ENCODE results near the gene DGKQ. TPM values are rescaled to one million over a fixed set of nuclear protein-coding genes. Genes with fewer than 3 reads are reported as not detected.
"Not testable (repeated sequence)": the region's sequence is repeated elsewhere in the genome, so short reads cannot be mapped to it uniquely, and the experiment has no call there.

The DGKQ gene
- total RNA-seq, 1 experiment from 2014 or later: 12.4 TPM

GRCh38 chr4:999882-1000425 lies 26.6 kb upstream of the DGKQ start:
- no peak overlapping the region for H3K27ac ChIP-seq (ENCODE audit: insufficient read length, low read depth, low read length)
- no peaks in the 10 kb centered on the region for H3K36me3 Mint-ChIP-seq (ENCODE audit: insufficient read depth in 1 of 3, low read depth in 3 of 3)
- no peak overlapping the region for H2BK15ac ChIP-seq (ENCODE audit: low read depth, low read length)
- H2AFZ ChIP-seq (ENCODE audit: low read length): no peak overlapping the region
- WGBS (ENCODE audit: extremely low coverage, insufficient read length, low lambda C conversion rate): no CpG with 5 or more reads among the region's 18 CpGs
- H3K27me3 Mint-ChIP-seq (ENCODE audit: low read depth): peaks cover 85% of the 10 kb centered on the region
- peaks cover 0 to 2% of the 10 kb centered on the region in 2 experiments; a peak in 1 of 5 replicates for H3K9me3 Mint-ChIP-seq
- no peaks in the 10 kb centered on the region for H4K20me1 ChIP-seq (ENCODE audit: control insufficient read depth, insufficient read depth, insufficient read length)
- no peak overlapping the region for H4K91ac ChIP-seq (ENCODE audit: insufficient read length, low read depth, low read length)
- no peaks in the 10 kb centered on the region for H3K79me1 ChIP-seq (ENCODE audit: insufficient read depth, low read depth, low read length, poor library complexity, severe bottlenecking)
- no peak overlapping the region for H4K8ac ChIP-seq (replicated peaks; ENCODE audit: insufficient read length, low read depth, low read length)
- no peak overlapping the region for H2BK12ac ChIP-seq (ENCODE audit: insufficient read length, low read depth, low read length)
- peaks cover 41% of the 10 kb centered on the region; the same call in 1 of the 2 replicates for H3K27me3 ChIP-seq (ENCODE audit: insufficient read depth, low read length)
- no peak overlapping the region for H3T11ph ChIP-seq (ENCODE audit: low read length)
- no peak overlapping the region for H3K56ac ChIP-seq (ENCODE audit: insufficient read length, low read depth, low read length)
- H3K23me2 ChIP-seq (ENCODE audit: insufficient read length, low read depth, low read length, poor library complexity, severe bottlenecking): peaks cover 11% of the 10 kb centered on the region
- H2AK5ac ChIP-seq (ENCODE audit: insufficient read length, low read length): no peak overlapping the region
- no peak overlapping the region for H2BK120ac ChIP-seq (ENCODE audit: low read depth, low read length, poor library complexity, severe bottlenecking)
- H2BK5ac ChIP-seq (ENCODE audit: insufficient read length, low read length): no peak overlapping the region
- no peak overlapping the region for H3K4ac ChIP-seq (ENCODE audit: low read depth, low read length)
- no peak overlapping the region for H3K4me2 ChIP-seq (ENCODE audit: insufficient read depth, insufficient read length, low read length)
- H3K9ac ChIP-seq (ENCODE audit: extremely low read depth, insufficient read length, low read length): no peak overlapping the region
- H3K14ac ChIP-seq (ENCODE audit: insufficient read depth, low read length): no peak overlapping the region
- TF ChIP-seq CTCF (conservative IDR thresholded peaks at IDR 0.05): no peak
- no peak overlapping the region for H3K23ac ChIP-seq (ENCODE audit: insufficient read length, low read depth, low read length)
- H3K4me1 ChIP-seq (ENCODE audit: insufficient read depth, low read length): no peaks in the 10 kb centered on the region
- no peak overlapping the region for H2BK20ac ChIP-seq (ENCODE audit: low read depth, low read length, poor library complexity, severe bottlenecking)
- no peak overlapping the region for H3K18ac ChIP-seq (ENCODE audit: insufficient read length, low read depth, low read length)
- H4K5ac ChIP-seq (ENCODE audit: insufficient read length, low read depth, low read length): no peak overlapping the region
- no peak for DNase-seq
- no peak overlapping the region for H3K4me3 Mint-ChIP-seq
- H3K79me2 ChIP-seq (ENCODE audit: insufficient read depth, low read length): no peaks in the 10 kb centered on the region
- H3K4me1 Mint-ChIP-seq: peaks cover 2 to 4% of the 10 kb centered on the region in 2 experiments; a peak in 2 of 4 replicates
- H3K27ac Mint-ChIP-seq: no peak overlapping the region
- no peaks in the 10 kb centered on the region for H3K9me3 ChIP-seq (ENCODE audit: control insufficient read depth, low read depth, low read length)

- H3K9ac ChIP-seq (ENCODE audit: extremely low read depth, insufficient read length, low read length); H3K4me1 ChIP-seq (ENCODE audit: insufficient read depth, low read length); H3K9me3 ChIP-seq (ENCODE audit: control insufficient read depth, low read depth, low read length); H3T11ph ChIP-seq (ENCODE audit: low read length); H3K56ac ChIP-seq (ENCODE audit: insufficient read length, low read depth, low read length); H3K79me2 ChIP-seq (ENCODE audit: insufficient read depth, low read length); H3K4me2 ChIP-seq (ENCODE audit: insufficient read depth, insufficient read length, low read length); H2BK15ac ChIP-seq (ENCODE audit: low read depth, low read length); H3K27ac Mint-ChIP-seq; H2BK5ac ChIP-seq (ENCODE audit: insufficient read length, low read length); H2BK20ac ChIP-seq (ENCODE audit: low read depth, low read length, poor library complexity, severe bottlenecking); H3K18ac ChIP-seq (ENCODE audit: insufficient read length, low read depth, low read length); H3K14ac ChIP-seq (ENCODE audit: insufficient read depth, low read length); H3K36me3 Mint-ChIP-seq (ENCODE audit: insufficient read depth in 1 of 3, low read depth in 3 of 3); H2AFZ ChIP-seq (ENCODE audit: low read length); H2BK12ac ChIP-seq (ENCODE audit: insufficient read length, low read depth, low read length); H3K4me1 Mint-ChIP-seq; H3K27ac ChIP-seq (ENCODE audit: insufficient read length, low read depth, low read length); H4K20me1 ChIP-seq (ENCODE audit: control insufficient read depth, insufficient read depth, insufficient read length); DNase-seq; H3K23ac ChIP-seq (ENCODE audit: insufficient read length, low read depth, low read length); H3K9me3 Mint-ChIP-seq; H4K91ac ChIP-seq (ENCODE audit: insufficient read length, low read depth, low read length); H3K4ac ChIP-seq (ENCODE audit: low read depth, low read length); H2BK120ac ChIP-seq (ENCODE audit: low read depth, low read length, poor library complexity, severe bottlenecking); H4K5ac ChIP-seq (ENCODE audit: insufficient read length, low read depth, low read length); H4K8ac ChIP-seq (replicated peaks; ENCODE audit: insufficient read length, low read depth, low read length); H3K79me1 ChIP-seq (ENCODE audit: insufficient read depth, low read depth, low read length, poor library complexity, severe bottlenecking); H2AK5ac ChIP-seq (ENCODE audit: insufficient read length, low read length): not testable (repeated sequence)
- Mint-ChIP-seq H3K27me3 (ENCODE audit: low read depth) (peaks cover 80% of the 10 kb centered on the region), H3K4me3 (peak overlapping the region in 1 of 2 experiments; percentile 13; a peak in 1 of 5 replicates)
- Histone ChIP-seq H3K27me3 (ENCODE audit: insufficient read depth, low read length) (peaks cover 41% of the 10 kb centered on the region; the same call in 1 of the 2 replicates), H3K23me2 (ENCODE audit: insufficient read length, low read depth, low read length, poor library complexity, severe bottlenecking) (peaks cover 11% of the 10 kb centered on the region)
- no CpG with 5 or more reads among the region's 21 CpGs for WGBS (ENCODE audit: extremely low coverage, insufficient read length, low lambda C conversion rate)
Measured at GRCh38 chr4:999240-999863, 26.0 kb upstream of the DGKQ start.

Data from H9 (cell line).